HTR-8/SVneo (cell line): ENCODE results near the gene APOBEC3F.
A peak's percentile ranks its signal among the peaks of the same experiment; 100 is the strongest.
"Not testable (repeated sequence)": the region's sequence is repeated elsewhere in the genome, so short reads cannot be mapped to it uniquely, and the experiment has no call there.

ENCODE experiments used
- DNase-seq: peaks from one replicate; pipeline ENCODE4 v3.0.0; 2011; ENCODE audit warnings: low spot score, mixed read lengths; ENCODE audit not compliant: insufficient read length
- FAIRE-seq: peaks from 2 replicates; lab custom pipeline; 2011; peaks lifted over from hg19 to GRCh38; lab: Jason Lieb, UNC

Gene APOBEC3F

GRCh38 chr22:39040538-39041296 is at the start of gene APOBEC3F:
Gene APOBEC3F, plus strand, starts transcription at chr22:39040864. Its CDS starts 97 bp downstream, at chr22:39040961.
- FAIRE-seq: not testable (repeated sequence)
- peak; percentile 10 for DNase-seq

DNA sequence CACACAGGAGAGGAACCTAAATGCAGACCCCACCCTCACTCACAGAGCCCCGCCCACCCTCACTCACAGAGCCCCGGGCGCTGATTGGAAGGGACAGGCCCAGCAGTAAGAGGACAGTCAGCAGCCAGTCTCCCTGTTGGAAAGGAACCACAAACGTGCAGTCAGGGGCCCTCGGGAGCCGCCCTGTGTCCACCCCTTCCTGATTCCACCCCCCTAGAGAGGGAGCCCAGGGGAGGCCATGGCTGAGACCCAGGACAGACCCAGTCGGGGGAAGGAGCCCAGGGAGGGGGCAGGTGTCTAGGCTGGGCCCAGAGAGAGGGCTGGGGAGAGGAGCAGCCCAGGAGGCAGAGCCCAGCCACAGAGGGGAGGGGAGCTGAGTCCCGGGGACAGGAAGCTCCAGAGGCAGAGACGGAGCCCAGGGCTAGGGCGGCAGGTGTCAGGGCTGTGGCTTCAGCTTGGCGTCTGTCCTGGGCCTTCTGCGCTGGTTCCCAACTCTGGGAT is 47.7 kb upstream of the APOBEC3F start:
- DNase-seq, FAIRE-seq: not testable (repeated sequence)

DNA sequence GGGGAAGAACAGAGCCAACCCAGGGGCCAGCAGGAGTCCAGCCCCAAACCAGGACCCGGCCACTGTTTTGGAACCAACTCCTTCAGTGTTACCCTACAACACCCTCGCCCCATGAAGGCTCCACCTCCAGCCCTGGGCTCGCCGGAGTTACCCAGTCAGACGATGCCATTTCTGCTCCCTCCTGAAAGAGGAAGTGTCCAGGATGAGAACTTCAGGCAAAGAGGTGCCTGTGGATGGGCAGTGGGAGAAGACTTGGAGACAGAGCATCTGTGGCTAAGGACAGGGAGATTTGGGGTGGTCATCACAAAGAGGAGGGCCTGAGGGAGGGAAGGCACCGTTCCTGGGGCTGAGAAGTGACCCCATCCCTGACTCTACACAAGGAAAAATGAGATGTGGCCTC is 44.6 kb upstream of the APOBEC3F start:
- FAIRE-seq (no peak), DNase-seq (no peak)

DNA sequence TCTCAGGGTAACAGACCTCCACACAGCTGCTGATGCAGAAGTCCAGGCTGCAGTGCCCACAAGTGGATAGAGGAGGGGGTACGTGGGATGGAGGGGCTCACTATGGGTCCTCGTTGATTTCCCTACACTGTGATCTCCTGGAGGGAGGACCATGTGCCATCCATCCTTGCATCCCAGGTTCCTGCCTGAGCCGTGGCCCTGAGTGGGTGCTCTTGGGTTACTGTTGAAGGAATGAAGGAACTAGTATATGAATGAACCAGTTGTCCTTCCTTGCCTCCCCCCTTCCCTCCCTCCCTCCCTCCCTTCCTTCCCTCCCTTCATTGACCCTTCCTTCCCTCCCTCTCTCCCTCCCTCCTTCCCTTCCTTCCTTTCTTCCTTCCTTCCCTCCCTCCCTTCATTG is 43.1 kb upstream of the APOBEC3F start:
- no peak for FAIRE-seq
- no peak for DNase-seq

DNA sequence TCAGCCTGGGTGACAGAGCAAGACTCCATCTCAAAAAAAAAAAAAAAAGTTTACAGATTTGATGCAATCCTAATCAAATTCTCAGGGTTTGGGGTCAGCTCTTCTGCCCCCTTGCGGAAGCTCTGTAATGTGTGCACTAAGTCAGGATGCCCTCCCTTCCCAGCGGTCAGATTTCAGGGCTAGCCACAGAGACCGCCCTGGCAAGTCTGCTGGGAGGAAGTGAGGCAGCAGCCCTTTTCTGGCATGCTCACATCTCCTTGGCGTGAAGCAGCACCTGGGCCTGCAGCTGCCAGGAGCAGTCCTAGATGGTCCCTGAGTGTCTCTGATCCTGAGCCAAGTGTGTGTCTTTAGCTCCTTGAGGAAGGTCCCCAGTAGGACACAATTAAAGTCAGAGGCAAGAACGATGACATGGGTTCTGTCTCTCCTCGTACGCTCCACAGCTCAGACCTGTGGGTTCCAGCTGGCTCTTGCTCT is 37.5 kb upstream of the APOBEC3F start:
- FAIRE-seq (peak; percentile 69), DNase-seq (peak; percentile 81)

DNA sequence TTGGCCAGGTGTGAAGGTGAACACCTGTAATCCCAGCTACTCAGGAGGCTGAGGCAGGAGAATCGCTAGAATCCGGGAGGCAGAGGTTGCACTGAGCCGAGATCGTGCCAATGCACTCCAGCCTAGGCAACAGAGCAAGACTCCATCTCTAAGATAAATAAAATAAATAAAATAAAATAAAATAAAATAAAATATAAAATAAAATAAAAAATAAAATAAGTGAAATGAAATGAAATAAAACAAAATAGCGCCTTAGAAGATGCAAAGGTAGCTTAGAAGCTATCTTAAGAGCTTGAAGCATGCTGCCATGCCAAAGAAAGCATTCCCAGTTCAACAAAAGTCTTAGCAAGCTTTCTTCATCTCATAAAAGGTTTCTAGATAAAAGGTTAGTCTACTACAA is 33.5 kb upstream of the APOBEC3F start:
- FAIRE-seq: no peak

GRCh38 chr22:39008271-39008850 is 32.3 kb upstream of the APOBEC3F start:
- not testable (repeated sequence) for FAIRE-seq, DNase-seq

More for the DNA sequence above, 33.5 kb upstream of the APOBEC3F start:
- DNase-seq: no peak

DNA sequence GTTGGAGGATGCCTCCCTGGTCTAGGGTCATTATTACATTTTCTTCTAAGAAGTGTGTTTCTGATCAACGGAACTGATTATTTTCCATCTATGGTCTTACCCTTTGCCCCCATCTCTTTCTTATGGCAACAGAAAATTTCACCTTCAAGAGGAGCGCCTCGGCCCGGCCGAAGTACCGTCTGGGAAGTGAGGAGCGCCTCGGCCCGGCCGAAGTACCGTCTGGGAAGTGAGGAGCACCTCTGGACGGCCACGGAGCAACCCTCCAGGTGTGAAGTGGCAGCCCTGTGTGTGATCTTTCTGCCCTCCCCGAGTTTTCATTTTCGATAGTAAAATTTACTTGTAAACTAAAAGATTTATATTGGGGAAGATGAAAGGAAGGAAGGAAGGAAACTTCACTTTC is 29.7 kb upstream of the APOBEC3F start:
- no peak for DNase-seq
- FAIRE-seq: no peak

DNA sequence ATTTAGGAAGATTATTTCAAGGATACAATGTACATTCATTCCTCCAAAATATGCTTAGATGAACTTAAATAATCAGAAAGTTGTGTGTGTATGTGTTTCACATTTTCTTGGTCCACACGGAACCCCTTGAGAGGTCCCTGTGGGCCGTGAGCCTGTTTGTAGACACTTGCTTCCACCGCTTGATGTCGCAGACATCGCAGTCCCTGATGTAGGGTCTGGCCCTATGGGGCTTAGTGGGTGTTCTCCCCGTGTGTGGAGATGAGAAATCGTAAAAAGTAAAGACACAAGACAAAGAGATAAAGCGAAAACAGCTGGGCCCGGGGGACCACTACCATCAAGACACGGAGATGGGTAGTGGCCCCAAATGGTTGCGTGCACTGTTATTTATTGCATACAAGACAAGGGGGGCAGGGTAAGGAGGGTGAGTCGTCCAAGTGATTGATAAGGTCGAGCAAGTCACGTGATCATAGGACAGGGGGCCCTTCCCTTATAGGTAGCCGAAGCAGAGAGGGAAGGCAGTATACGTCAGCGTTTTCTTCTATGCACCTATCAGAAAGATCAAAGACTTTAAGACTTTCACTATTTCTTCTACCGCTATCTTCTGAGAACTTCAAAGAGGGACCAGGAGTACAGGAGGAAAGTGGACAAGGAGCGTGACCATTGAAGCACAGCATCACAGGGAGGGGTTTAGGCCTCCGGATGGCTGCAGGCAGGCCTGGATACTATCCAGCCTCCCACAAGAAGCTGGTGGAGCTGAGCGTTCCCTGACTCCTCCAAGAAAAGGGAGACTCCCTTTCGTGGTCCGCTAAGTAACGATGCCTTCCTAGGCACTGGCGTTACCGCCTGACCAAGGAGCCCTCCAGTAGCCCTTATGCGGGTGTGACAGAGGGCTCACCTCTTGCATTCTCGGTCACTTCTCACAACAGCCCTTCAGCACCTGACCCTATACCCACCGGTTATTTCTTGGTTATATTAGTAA is 27.8 kb upstream of the APOBEC3F start:
- FAIRE-seq: no peak
- no peak for DNase-seq

DNA sequence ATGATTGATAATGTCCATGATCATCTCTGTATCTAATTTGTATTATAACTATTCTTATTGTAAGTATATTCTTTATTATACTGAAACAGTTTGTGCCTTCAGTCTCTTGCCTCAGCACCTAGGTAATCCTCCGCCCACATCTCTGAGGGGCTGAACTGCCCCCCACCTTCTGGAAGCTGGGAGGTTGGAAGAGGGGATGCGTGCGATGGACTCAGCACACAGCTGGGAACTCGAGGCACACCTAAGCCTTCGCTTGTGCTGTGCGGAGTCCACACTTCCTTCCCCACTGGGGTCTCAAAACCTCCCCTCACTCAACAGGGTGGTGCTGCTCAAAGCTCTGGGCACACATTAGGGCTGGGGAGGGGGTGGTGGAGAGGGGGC is 27.1 kb upstream of the APOBEC3F start:
- DNase-seq: not testable (repeated sequence)
- peak; percentile 72 for FAIRE-seq

DNA sequence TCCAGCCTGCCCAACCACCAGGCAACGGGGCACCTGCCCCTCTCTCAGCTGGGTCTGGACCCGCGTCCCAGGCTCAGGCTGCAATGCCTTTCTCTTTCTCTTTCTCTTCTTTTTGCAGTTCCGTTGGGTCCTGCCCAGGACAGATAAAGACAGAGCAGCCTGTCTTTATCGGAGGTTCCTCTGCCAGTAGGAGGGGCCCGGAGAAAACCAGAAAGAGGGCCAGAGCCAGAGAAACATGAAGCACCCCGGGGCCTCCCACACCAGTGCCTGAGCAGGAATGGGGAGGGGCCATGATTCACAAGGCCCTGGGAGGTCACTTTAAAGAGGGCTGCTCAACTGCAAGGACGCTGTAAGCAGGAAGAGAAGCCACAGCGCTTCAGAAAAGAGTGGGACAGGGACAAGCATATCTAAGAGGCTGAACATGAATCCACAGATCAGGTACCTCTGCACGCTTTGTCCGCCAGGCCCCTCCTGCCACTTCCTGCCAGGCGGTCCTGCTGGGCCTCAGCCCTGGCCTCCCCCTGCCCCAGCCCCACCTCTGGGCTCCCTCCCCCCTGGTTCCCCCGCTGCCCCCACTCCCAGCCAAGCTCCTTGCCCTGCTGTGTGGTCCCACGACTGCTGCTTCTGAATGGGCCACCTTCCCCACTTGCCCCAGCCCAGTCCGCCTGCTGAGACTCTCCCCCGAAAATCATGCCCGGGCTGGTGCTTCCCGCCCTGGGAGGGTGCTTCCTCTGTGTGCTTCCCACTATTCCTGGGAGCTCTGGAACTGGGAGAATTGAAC is 26.5 kb upstream of the APOBEC3F start, which contains the start of gene APOBEC3C:
Gene APOBEC3C (plus strand): TSS at position 316 of the 781 bp plus-strand sequence. CDS start 106 bp downstream, at position 422.
- FAIRE-seq (peak; percentile 44), DNase-seq (peak; percentile 72)

GRCh38 chr22:39014723-39015121 is 25.9 kb upstream of the APOBEC3F start:
- not testable (repeated sequence) for DNase-seq, FAIRE-seq

DNA sequence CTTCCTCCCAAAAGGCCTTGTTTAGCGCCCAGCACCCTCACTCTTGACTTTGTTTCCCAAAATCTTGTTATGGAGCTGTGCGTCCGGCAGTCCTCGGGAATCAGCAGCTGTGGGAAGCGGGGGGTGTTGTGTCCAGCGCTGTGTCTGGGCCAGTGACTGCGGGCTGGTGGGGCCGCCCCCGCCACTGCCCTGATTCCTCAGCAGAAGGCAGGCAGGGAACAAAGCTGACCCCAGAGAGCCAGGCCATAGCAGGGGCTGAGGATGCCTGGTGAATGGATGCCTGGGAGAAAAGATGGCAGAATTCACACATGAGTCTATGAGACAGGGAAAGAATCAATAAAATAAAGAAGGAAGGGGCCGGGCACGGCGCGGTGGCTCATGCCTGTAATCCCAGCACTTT is 24.1 kb upstream of the APOBEC3F start:
- FAIRE-seq (no peak), DNase-seq (no peak)

- FAIRE-seq: no peak
Measured at GRCh38 chr22:39017596-39018365, 22.9 kb upstream of the APOBEC3F start.

DNA sequence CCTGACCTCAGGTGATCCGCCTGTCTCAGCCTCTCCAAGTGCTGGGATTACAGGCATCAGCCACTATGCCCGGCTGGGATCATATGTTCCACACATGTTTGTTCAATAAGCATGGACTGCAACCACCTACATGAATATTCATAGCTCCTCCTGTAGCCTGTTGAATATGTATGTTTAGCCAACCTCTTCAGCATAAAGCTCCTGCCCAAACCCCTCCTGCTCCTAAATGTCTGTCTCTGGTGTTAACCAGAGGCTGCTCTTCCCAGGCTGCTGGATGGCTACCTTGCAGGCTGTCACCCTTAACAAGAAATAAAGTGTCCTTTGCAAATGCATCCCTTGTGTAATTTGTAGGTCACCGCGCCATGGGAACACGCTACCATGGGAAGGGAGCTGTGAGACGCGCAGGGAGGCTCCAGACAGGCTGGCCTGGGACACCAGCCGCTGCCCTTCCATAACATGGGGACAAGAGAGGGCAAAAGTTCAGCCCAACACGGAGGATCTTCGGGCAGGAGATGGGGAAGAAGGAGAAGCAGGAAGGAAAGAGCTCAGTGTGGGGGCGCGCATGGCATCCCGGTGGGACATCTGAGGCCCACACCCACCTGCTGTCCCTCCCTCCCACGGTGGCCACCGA is 20.5 kb upstream of the APOBEC3F start:
- not testable (repeated sequence) for DNase-seq, FAIRE-seq

More at GRCh38 chr22:39017596-39018365, 22.9 kb upstream of the APOBEC3F start:
- no peak for DNase-seq

DNA sequence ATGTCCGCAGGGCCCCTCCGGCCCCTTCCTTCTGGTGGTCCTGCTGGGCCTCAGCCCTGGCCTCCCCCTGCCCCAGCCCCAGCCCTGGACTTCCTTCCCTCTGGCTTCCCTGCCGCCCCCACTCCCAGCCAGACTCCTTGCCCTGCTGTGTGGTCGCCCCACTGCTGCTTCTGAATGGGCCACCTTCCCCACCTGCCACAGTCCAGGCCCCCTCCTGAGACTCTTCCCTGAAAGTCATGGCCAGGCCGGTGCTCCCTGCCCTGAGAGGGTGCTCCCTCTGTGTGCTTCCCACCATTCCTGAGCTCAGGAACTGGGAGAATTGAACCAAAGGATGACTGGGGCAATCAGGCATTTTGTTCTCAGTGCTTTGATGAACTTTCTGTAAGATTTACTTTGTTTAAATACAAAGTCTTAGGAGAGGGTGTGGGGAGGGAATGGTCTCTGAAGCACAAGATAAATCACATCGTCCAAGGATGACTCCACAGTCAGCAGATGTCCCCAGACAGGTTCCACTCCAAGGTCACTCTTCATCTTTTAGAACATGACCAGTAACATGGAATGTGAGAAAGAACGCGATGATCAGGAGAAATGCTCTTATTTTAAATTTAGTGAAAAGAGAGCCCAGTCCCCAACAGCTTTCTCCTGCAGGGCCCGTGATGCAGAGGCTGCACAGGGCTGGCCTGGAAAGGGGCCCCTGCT is 19.0 kb upstream of the APOBEC3F start:
- DNase-seq (no peak), FAIRE-seq (no peak)

GRCh38 chr22:39024519-39025308 is 15.9 kb upstream of the APOBEC3F start:
- FAIRE-seq (no peak), DNase-seq (no peak)
